H1 (cell line): ENCODE data around the gene PITPNC1. TPM values are rescaled to one million over a fixed set of nuclear protein-coding genes. Genes with fewer than 3 reads are reported as not detected.

Source experiments
- CTCF ChIA-PET: fragments of 300-600 bp; sonication (Branson Sonifier 250); formaldehyde crosslinking; loops from one replicate; lab custom pipeline; 2021; ENCODE audit not compliant: partially characterized antibody; lab: Charles Lee
- POLR2A ChIA-PET: fragments of 300-600 bp; sonication (Branson Sonifier 250); formaldehyde crosslinking; loops from one replicate; lab custom pipeline; 2021; ENCODE audit warnings: inconsistent platforms; ENCODE audit not compliant: partially characterized antibody; lab: Charles Lee
- DNase-seq, 2 experiments: peaks; one replicate each; pipeline versions ENCODE4 v3.0.0 to v3.0.0-alpha.2; 2010 to 2022; ENCODE audit warnings: low spot score in 2 of 2, low read depth in 1 of 2, mixed read lengths in 1 of 2
- FAIRE-seq: peaks from 2 replicates; lab custom pipeline; 2011; peaks lifted over from hg19 to GRCh38; lab: Jason Lieb, UNC
- H2AFZ ChIP-seq: 2 replicates; pipeline ENCODE4 v1.8.1; 2012; ENCODE audit warnings: low read length, inconsistent platforms
- H2AK5ac ChIP-seq: 2 replicates; pipeline ENCODE4 v1.6.1; 2013; ENCODE audit warnings: low read depth, low read length
- H2BK120ac ChIP-seq: replicated peaks from 2 replicates; pipeline ENCODE3; 2013; ENCODE audit warnings: low read depth, low read length, inconsistent platforms
- H2BK12ac ChIP-seq: 2 replicates; pipeline ENCODE4 v1.6.1; 2013; ENCODE audit warnings: low read depth, low read length
- H2BK15ac ChIP-seq: 2 replicates; pipeline ENCODE4 v1.6.1; 2013; ENCODE audit warnings: low read length
- H2BK20ac ChIP-seq: 2 replicates; pipeline ENCODE4 v1.6.1; 2013; ENCODE audit warnings: low read length
- H2BK5ac ChIP-seq: 2 replicates; pipeline ENCODE4 v1.6.1; 2013; ENCODE audit warnings: low read depth, low read length
- H3K14ac ChIP-seq: 2 replicates; pipeline ENCODE4 v1.6.1; 2013; ENCODE audit warnings: inconsistent platforms; ENCODE audit not compliant: insufficient read length
- H3K18ac ChIP-seq: 2 replicates; pipeline ENCODE4 v1.6.1; 2013; ENCODE audit warnings: low read length; ENCODE audit errors: extremely low read depth
- H3K23ac ChIP-seq: 2 replicates; pipeline ENCODE4 v1.6.1; 2013; ENCODE audit warnings: inconsistent platforms; ENCODE audit not compliant: insufficient read length
- H3K23me2 ChIP-seq: 2 replicates; pipeline ENCODE4 v1.6.1; 2013; ENCODE audit warnings: low read depth, low read length
- H3K27ac ChIP-seq: 2 replicates; pipeline ENCODE4 v1.6.1; 2011; ENCODE audit warnings: low read depth, low read length, inconsistent platforms
- H3K27me3 ChIP-seq, 4 experiments: replicated peaks in 1 of 4; 1 replicate in 1 of 4; 2 replicates in 3 of 4; pipeline versions ENCODE4 v1.6.1 to v1.8.1; 2011 to 2013; ENCODE audit warnings: low read length in 3 of 4, mild to moderate bottlenecking in 3 of 4, inconsistent platforms in 2 of 4, mixed read lengths in 2 of 4, moderate library complexity in 1 of 4; ENCODE audit not compliant: control insufficient read depth in 3 of 4, insufficient read depth in 3 of 4; ENCODE audit errors: extremely low read depth in 1 of 4
- H3K36me3 ChIP-seq, 4 experiments: 2 replicates each; pipeline versions ENCODE4 v1.6.1 to v1.8.1; 2011 to 2013; ENCODE audit warnings: mild to moderate bottlenecking in 4 of 4, low read length in 3 of 4, moderate library complexity in 2 of 4, control low read depth in 1 of 4, inconsistent platforms in 1 of 4; ENCODE audit not compliant: insufficient read depth in 4 of 4, control insufficient read depth in 2 of 4
- H3K4ac ChIP-seq: replicated peaks from 2 replicates; pipeline ENCODE3; 2013; ENCODE audit warnings: low read length, low read depth, mixed read lengths, inconsistent platforms; ENCODE audit not compliant: insufficient read length
- H3K4me1 ChIP-seq, 4 experiments: replicated peaks in 1 of 4; 1 replicate in 1 of 4; 2 replicates in 3 of 4; pipeline versions ENCODE4 v1.6.1 to v1.8.1; 2011 to 2013; ENCODE audit warnings: low read length in 3 of 4, inconsistent platforms in 2 of 4, mixed read lengths in 1 of 4; ENCODE audit not compliant: insufficient read depth in 4 of 4, control insufficient read depth in 3 of 4
- H3K4me2 ChIP-seq, 2 experiments: 2 replicates each; pipeline versions ENCODE4 v1.6.1 to v1.8.1; 2011 to 2013; ENCODE audit warnings: low read depth in 2 of 2, low read length in 2 of 2, control low read depth in 1 of 2, inconsistent platforms in 1 of 2, mild to moderate bottlenecking in 1 of 2; ENCODE audit not compliant: insufficient read depth in 1 of 2
- H3K4me3 ChIP-seq, 4 experiments: fragments of 200-600, 300-600 bp in 1 of 4; sonication (generic), shearing (Covaris generic), sonication (Bioruptor Twin) in 1 of 4; 2 replicates each; pipeline versions ENCODE4 v1.5.1 to v1.8.1; 2011 to 2016; ENCODE audit warnings: low read length in 4 of 4, low read depth in 3 of 4, control low read depth in 2 of 4, inconsistent platforms in 2 of 4, mild to moderate bottlenecking in 2 of 4, mixed read lengths in 1 of 4, moderate library complexity in 1 of 4; ENCODE audit not compliant: insufficient read depth in 2 of 4; ENCODE audit errors: extremely low read depth in 1 of 4
- H3K56ac ChIP-seq: replicated peaks from 2 replicates; pipeline ENCODE3; 2013; ENCODE audit warnings: low read depth, mild to moderate bottlenecking, mixed read lengths, low read length, inconsistent platforms; ENCODE audit not compliant: insufficient read length
- H3K79me1 ChIP-seq: 2 replicates; pipeline ENCODE4 v1.6.1; 2013; ENCODE audit warnings: low read depth, low read length, control low read depth
- H3K79me2 ChIP-seq, 2 experiments: 2 replicates each; pipeline versions ENCODE4 v1.6.1 to v1.8.1; 2012 to 2013; ENCODE audit warnings: low read length in 2 of 2, mild to moderate bottlenecking in 2 of 2, inconsistent platforms in 1 of 2; ENCODE audit not compliant: insufficient read depth in 2 of 2, control insufficient read depth in 1 of 2
- H3K9ac ChIP-seq, 4 experiments: replicated peaks in 1 of 4; 1 replicate in 1 of 4; 2 replicates in 3 of 4; pipeline versions ENCODE4 v1.6.1 to v1.8.1; 2011 to 2013; ENCODE audit warnings: low read depth in 3 of 4, low read length in 3 of 4, control low read depth in 2 of 4, mild to moderate bottlenecking in 2 of 4, moderate library complexity in 2 of 4, inconsistent platforms in 1 of 4; ENCODE audit errors: extremely low read depth in 1 of 4
- H3K9me3 ChIP-seq, 2 experiments: 2 replicates each; pipeline versions ENCODE4 v1.6.1 to v1.8.1; 2012 to 2013; ENCODE audit warnings: mild to moderate bottlenecking in 2 of 2, moderate library complexity in 2 of 2, control low read depth in 1 of 2, inconsistent platforms in 1 of 2, low read depth in 1 of 2, low read length in 1 of 2, mixed read lengths in 1 of 2; ENCODE audit not compliant: insufficient read depth in 2 of 2
- H4K20me1 ChIP-seq, 2 experiments: replicated peaks in 1 of 2; 2 replicates each; pipeline versions ENCODE3 to v1.8.1; 2011 to 2013; ENCODE audit warnings: inconsistent platforms in 2 of 2, low read length in 2 of 2, mild to moderate bottlenecking in 1 of 2; ENCODE audit not compliant: insufficient read depth in 2 of 2, control insufficient read depth in 1 of 2
- H4K5ac ChIP-seq: 2 replicates; pipeline ENCODE4 v1.6.1; 2013; ENCODE audit warnings: low read length, low read depth, mixed read lengths, inconsistent platforms; ENCODE audit not compliant: insufficient read length
- H4K8ac ChIP-seq: 2 replicates; pipeline ENCODE4 v1.8.0; 2013; ENCODE audit warnings: mild to moderate bottlenecking, moderate library complexity, low read length, inconsistent platforms; ENCODE audit not compliant: insufficient read depth; ENCODE audit errors: extremely low read depth
- H4K91ac ChIP-seq: replicated peaks from 2 replicates; pipeline ENCODE3; 2013; ENCODE audit warnings: low read length, mixed read lengths, inconsistent platforms; ENCODE audit not compliant: insufficient read length
- E2F6 ChIP-seq: IDR thresholded peaks from 2 replicates; pipeline ENCODE4 v1.6.1; 2012; ENCODE audit warnings: inconsistent platforms
- PHF8 ChIP-seq: fragments of 200-600 bp; sonication (generic); conservative IDR thresholded peaks from 2 replicates; pipeline ENCODE4 v1.7.1; 2012; ENCODE audit warnings: low read depth, mild to moderate bottlenecking, inconsistent platforms, low read length, moderate library complexity
- RBBP5 ChIP-seq: IDR thresholded peaks from 2 replicates; pipeline ENCODE4 v1.7.1; 2012; ENCODE audit warnings: low read depth, mild to moderate bottlenecking, inconsistent platforms, low read length, moderate library complexity, borderline replicate concordance
- SRF ChIP-seq: IDR thresholded peaks from 2 replicates; pipeline ENCODE4 v1.6.1; 2011; ENCODE audit warnings: mild to moderate bottlenecking, low read depth, low read length, moderate library complexity
- WGBS, 2 experiments: shearing (Covaris generic) in 1 of 2; methylation state at CpG; one replicate each; pipeline versions ENCODE4 v1.1.6 to v1.1.7; 2013 to 2015; ENCODE audit warnings: low lambda C conversion rate in 2 of 2, mixed read lengths in 2 of 2, inconsistent platforms in 1 of 2, low coverage in 1 of 2, missing lambda C conversion rate in 1 of 2; ENCODE audit not compliant: insufficient replicate concordance in 2 of 2, insufficient coverage in 1 of 2, insufficient read length in 1 of 2; ENCODE audit errors: extremely low coverage in 1 of 2, missing lambda C conversion rate in 1 of 2; 5-methylcytosine and 5-hydroxymethylcytosine counted together
- polyA plus RNA-seq, 7 experiments: library from polyadenylated mRNA; depleted of rRNA in 3 of 7; stranded (reverse) in 5 of 7; unstranded in 2 of 7; fragments of >200 nt in 5 of 7; fragments of 200-250 nt in 2 of 7; gene quantifications; 1 replicate in 5 of 7; 2 replicates in 1 of 7; 4 replicates in 1 of 7; pipeline versions ENCODE4 v1.2.1 to v1.2.3, GENCODE V29; 2011 to 2013; ENCODE audit warnings: missing spikeins in 2 of 7, mixed read lengths in 2 of 7
- total RNA-seq: library from RNA; stranded (reverse); fragmentation: NEBNext Ultra II Directional; extraction: Animal tissue kit (Norgen Biotek cat#: 25700); gene quantifications from 2 replicates; pipeline ENCODE4 v1.2.1, GENCODE V29; 2021
- TF ChIP-seq, protein P1 (sequence below): IDR thresholded peaks from 2 replicates; pipeline ENCODE4 v1.6.1; 2012; ENCODE audit warnings: low read length, inconsistent platforms
- TF ChIP-seq, protein P2 (sequence below), 3 experiments: IDR thresholded peaks; 1 replicate in 2 of 3; 2 replicates in 1 of 3; pipeline versions ENCODE4 v1.5.1 to v1.6.1; 2011; ENCODE audit warnings: low read length in 3 of 3, mild to moderate bottlenecking in 3 of 3, inconsistent platforms in 2 of 3, low read depth in 1 of 3, moderate library complexity in 1 of 3; ENCODE audit not compliant: insufficient read depth in 1 of 3; ENCODE audit errors: control extremely low read depth in 1 of 3

Gene PITPNC1
- total and polyA plus RNA-seq, 2 of the 8 experiments (the other 6 are each of a cell fraction or from before 2014, with no cell fraction given) = 17.6 to 54.7 TPM

DNA sequence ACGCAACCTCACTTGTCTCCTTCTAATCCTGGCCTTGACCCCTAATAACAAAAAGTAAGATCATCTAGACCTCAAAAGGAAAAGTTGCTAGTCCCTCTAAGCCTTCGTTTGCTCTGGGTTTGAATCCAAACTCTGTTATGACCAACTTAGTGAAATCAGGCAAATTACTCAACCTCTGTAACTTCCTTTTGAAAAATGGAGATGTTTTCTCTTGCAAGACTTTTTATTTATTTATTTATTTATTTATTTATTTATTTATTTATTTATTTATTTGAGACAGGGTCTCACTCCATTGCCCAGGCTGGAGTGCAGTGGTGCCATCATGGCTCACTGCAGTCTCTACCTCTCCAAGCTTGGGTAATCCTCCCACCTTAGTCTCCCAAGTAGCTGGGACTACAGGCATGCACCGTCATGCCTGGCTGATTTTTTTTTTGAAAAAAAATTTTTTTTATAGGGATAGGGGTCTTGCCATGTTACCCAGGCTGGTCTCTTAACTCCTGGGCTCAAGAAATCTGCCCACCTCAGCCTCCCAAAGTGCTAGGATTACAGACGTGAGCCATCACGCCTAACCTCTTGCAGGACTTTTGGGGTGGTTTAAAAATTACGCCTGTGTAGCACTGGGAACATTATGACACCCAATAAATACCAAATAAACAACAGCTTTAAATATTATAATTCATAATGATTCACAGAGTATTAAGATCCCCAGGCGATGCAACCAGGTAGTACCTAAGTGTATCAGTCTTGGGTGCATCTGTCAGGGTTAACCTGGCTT, 63.4 kb downstream of the PITPNC1 start:
- no peak overlapping the region for H4K8ac ChIP-seq
- DNase-seq (no peak), FAIRE-seq (no peak)
- H3K9me3 ChIP-seq = no peaks in the 10 kb centered on the region
- no peak overlapping the region for H2BK5ac ChIP-seq
- H3K56ac ChIP-seq = no peak overlapping the region
- H3K23ac ChIP-seq = no peak overlapping the region
- H3K27me3 ChIP-seq = no peaks in the 10 kb centered on the region
- H4K20me1 ChIP-seq = no peaks in the 10 kb centered on the region
- H2AK5ac ChIP-seq = no peak overlapping the region
- H3K9ac ChIP-seq = no peak overlapping the region
- peaks cover 4% of the 10 kb centered on the region; the same call in 1 of the 2 replicates for H3K79me1 ChIP-seq
- H2BK120ac ChIP-seq = no peak overlapping the region
- no peak overlapping the region for H4K5ac ChIP-seq
- peaks cover 0 to 61% of the 10 kb centered on the region in 2 experiments; a peak in 2 of 4 replicates for H3K79me2 ChIP-seq
- no peak overlapping the region for H3K4me2 ChIP-seq
- H3K36me3 ChIP-seq = no peaks in the 10 kb centered on the region
- H2BK12ac ChIP-seq = no peak overlapping the region
- CTCF ChIA-PET = interaction anchor here (0.7 to 1.5 kb wide), 7 partner anchors 10 to 246 kb away, joined by 3 to 6 read pairs (median 3); no protein-coding TSS in a partner anchor
- no peak overlapping the region for H2BK15ac ChIP-seq
- no peak overlapping the region for H2BK20ac ChIP-seq
- no peak overlapping the region for H4K91ac ChIP-seq
- no peak overlapping the region for H3K18ac ChIP-seq
- no peak overlapping the region for H3K27ac ChIP-seq
- H3K23me2 ChIP-seq = no peaks in the 10 kb centered on the region
- H3K4me3 ChIP-seq = no peak overlapping the region
- H3K14ac ChIP-seq = no peak overlapping the region
- H3K4ac ChIP-seq = no peak overlapping the region
- no peak overlapping the region for H2AFZ ChIP-seq
- WGBS, 2 experiments = 88% methylated on average over 7 of the region's 7 CpGs; no CpG with 5 or more reads in 1 of the 2 experiments
- H3K4me1 ChIP-seq = peaks cover 3 to 22% (median 6%) of the 10 kb centered on the region in 4 experiments; a peak in 5 of 7 replicates
- POLR2A ChIA-PET = no interaction called here
- no peak for TF ChIP-seq PHF8
- TF ChIP-seq, protein P1, sequence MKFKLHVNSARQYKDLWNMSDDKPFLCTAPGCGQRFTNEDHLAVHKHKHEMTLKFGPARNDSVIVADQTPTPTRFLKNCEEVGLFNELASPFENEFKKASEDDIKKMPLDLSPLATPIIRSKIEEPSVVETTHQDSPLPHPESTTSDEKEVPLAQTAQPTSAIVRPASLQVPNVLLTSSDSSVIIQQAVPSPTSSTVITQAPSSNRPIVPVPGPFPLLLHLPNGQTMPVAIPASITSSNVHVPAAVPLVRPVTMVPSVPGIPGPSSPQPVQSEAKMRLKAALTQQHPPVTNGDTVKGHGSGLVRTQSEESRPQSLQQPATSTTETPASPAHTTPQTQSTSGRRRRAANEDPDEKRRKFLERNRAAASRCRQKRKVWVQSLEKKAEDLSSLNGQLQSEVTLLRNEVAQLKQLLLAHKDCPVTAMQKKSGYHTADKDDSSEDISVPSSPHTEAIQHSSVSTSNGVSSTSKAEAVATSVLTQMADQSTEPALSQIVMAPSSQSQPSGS = no peak
- TF ChIP-seq, protein P2, sequence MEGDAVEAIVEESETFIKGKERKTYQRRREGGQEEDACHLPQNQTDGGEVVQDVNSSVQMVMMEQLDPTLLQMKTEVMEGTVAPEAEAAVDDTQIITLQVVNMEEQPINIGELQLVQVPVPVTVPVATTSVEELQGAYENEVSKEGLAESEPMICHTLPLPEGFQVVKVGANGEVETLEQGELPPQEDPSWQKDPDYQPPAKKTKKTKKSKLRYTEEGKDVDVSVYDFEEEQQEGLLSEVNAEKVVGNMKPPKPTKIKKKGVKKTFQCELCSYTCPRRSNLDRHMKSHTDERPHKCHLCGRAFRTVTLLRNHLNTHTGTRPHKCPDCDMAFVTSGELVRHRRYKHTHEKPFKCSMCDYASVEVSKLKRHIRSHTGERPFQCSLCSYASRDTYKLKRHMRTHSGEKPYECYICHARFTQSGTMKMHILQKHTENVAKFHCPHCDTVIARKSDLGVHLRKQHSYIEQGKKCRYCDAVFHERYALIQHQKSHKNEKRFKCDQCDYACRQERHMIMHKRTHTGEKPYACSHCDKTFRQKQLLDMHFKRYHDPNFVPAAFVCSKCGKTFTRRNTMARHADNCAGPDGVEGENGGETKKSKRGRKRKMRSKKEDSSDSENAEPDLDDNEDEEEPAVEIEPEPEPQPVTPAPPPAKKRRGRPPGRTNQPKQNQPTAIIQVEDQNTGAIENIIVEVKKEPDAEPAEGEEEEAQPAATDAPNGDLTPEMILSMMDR (IDR thresholded peaks at IDR 0.05; ENCODE audit: control extremely low read depth in 1 of 3, insufficient read depth in 1 of 3, low read depth in 1 of 3, low read length in 3 of 3) = no peak
- no peak for TF ChIP-seq RBBP5
- no peak for TF ChIP-seq SRF
- no peak for TF ChIP-seq E2F6
